H9 (cell line): Measurements from ENCODE around the gene ALAD. TPM values are rescaled to one million over a fixed set of nuclear protein-coding genes. Genes with fewer than 3 reads are reported as not detected.

Experiments used
- DNase-seq: peaks from one replicate; pipeline ENCODE4 v3.0.0-alpha.2; 2017
- H2AFZ ChIP-seq: one replicate; pipeline ENCODE4 v1.6.1; 2013; ENCODE audit warnings: mild to moderate bottlenecking, low read length, control low read depth, moderate library complexity
- H2AK5ac ChIP-seq: 2 replicates; pipeline ENCODE4 v1.6.1; 2013; ENCODE audit warnings: low read length, control low read depth, mixed read lengths; ENCODE audit not compliant: insufficient read length
- H2BK120ac ChIP-seq: one replicate; pipeline ENCODE4 v1.6.1; 2013; ENCODE audit warnings: low read depth, mild to moderate bottlenecking, low read length, control low read depth, inconsistent platforms; ENCODE audit not compliant: poor library complexity, severe bottlenecking
- H2BK12ac ChIP-seq: 2 replicates; pipeline ENCODE4 v1.6.1; 2013; ENCODE audit warnings: low read length, control low read depth, mixed read lengths, low read depth; ENCODE audit not compliant: insufficient read length
- H2BK15ac ChIP-seq: 2 replicates; pipeline ENCODE4 v1.6.1; 2013; ENCODE audit warnings: low read depth, low read length, control low read depth
- H2BK20ac ChIP-seq: one replicate; pipeline ENCODE4 v1.6.1; 2013; ENCODE audit warnings: low read depth, mild to moderate bottlenecking, low read length, control low read depth, inconsistent platforms; ENCODE audit not compliant: poor library complexity, severe bottlenecking
- H2BK5ac ChIP-seq: 2 replicates; pipeline ENCODE4 v1.6.1; 2013; ENCODE audit warnings: low read length, control low read depth, mixed read lengths; ENCODE audit not compliant: insufficient read length
- H3K14ac ChIP-seq: 2 replicates; pipeline ENCODE4 v1.6.1; 2013; ENCODE audit warnings: low read length, control low read depth; ENCODE audit not compliant: insufficient read depth
- H3K18ac ChIP-seq: 2 replicates; pipeline ENCODE4 v1.6.1; 2013; ENCODE audit warnings: low read depth, mild to moderate bottlenecking, mixed read lengths, low read length, control low read depth; ENCODE audit not compliant: insufficient read length
- H3K23ac ChIP-seq: 2 replicates; pipeline ENCODE4 v1.6.1; 2013; ENCODE audit warnings: low read length, control low read depth, mixed read lengths, low read depth; ENCODE audit not compliant: insufficient read length
- H3K23me2 ChIP-seq: 2 replicates; pipeline ENCODE4 v1.6.1; 2013; ENCODE audit warnings: low read depth, mild to moderate bottlenecking, mixed read lengths, low read length, control low read depth; ENCODE audit not compliant: insufficient read length, poor library complexity, severe bottlenecking
- H3K27ac ChIP-seq: 2 replicates; pipeline ENCODE4 v1.5.1; 2013; ENCODE audit warnings: low read length, control low read depth, mixed read lengths, low read depth; ENCODE audit not compliant: insufficient read length
- H3K27me3 ChIP-seq: 2 replicates; pipeline ENCODE4 v1.6.1; 2013; ENCODE audit warnings: low read length, control low read depth, inconsistent platforms; ENCODE audit not compliant: insufficient read depth
- H3K4ac ChIP-seq: 2 replicates; pipeline ENCODE4 v1.6.1; 2013; ENCODE audit warnings: low read depth, mild to moderate bottlenecking, control low read depth, inconsistent platforms, low read length, moderate library complexity
- H3K4me1 ChIP-seq: 2 replicates; pipeline ENCODE4 v1.6.1; 2013; ENCODE audit warnings: low read length, control low read depth, inconsistent platforms; ENCODE audit not compliant: insufficient read depth
- H3K4me2 ChIP-seq: 2 replicates; pipeline ENCODE4 v1.6.1; 2013; ENCODE audit warnings: low read length, control low read depth, mixed read lengths; ENCODE audit not compliant: insufficient read length, insufficient read depth
- H3K56ac ChIP-seq: 2 replicates; pipeline ENCODE4 v1.6.1; 2013; ENCODE audit warnings: low read depth, mild to moderate bottlenecking, mixed read lengths, low read length, control low read depth; ENCODE audit not compliant: insufficient read length
- H3K79me1 ChIP-seq: 2 replicates; pipeline ENCODE4 v1.6.1; 2013; ENCODE audit warnings: low read depth, mild to moderate bottlenecking, moderate library complexity, low read length, control low read depth, inconsistent platforms; ENCODE audit not compliant: insufficient read depth, poor library complexity, severe bottlenecking
- H3K79me2 ChIP-seq: 2 replicates; pipeline ENCODE4 v1.6.1; 2013; ENCODE audit warnings: low read length, control low read depth, inconsistent platforms; ENCODE audit not compliant: insufficient read depth
- H3K9ac ChIP-seq: 2 replicates; pipeline ENCODE4 v1.6.1; 2013; ENCODE audit warnings: low read length, control low read depth, mixed read lengths; ENCODE audit not compliant: insufficient read length; ENCODE audit errors: extremely low read depth
- H3K9me3 ChIP-seq: one replicate; pipeline ENCODE4 v1.6.1; 2013; ENCODE audit warnings: low read depth, low read length, inconsistent platforms; ENCODE audit not compliant: control insufficient read depth
- H3T11ph ChIP-seq: one replicate; pipeline ENCODE4 v1.6.1; 2013; ENCODE audit warnings: mild to moderate bottlenecking, low read length, control low read depth, inconsistent platforms
- H4K20me1 ChIP-seq: one replicate; pipeline ENCODE4 v1.6.1; 2013; ENCODE audit not compliant: control insufficient read depth, insufficient read length, insufficient read depth
- H4K5ac ChIP-seq: 2 replicates; pipeline ENCODE4 v1.6.1; 2013; ENCODE audit warnings: low read depth, mild to moderate bottlenecking, mixed read lengths, low read length, control low read depth; ENCODE audit not compliant: insufficient read length
- H4K8ac ChIP-seq: replicated peaks from 2 replicates; pipeline ENCODE4 v1.6.1; 2013; ENCODE audit warnings: low read length, control low read depth, mixed read lengths, low read depth; ENCODE audit not compliant: insufficient read length
- H4K91ac ChIP-seq: 2 replicates; pipeline ENCODE4 v1.6.1; 2013; ENCODE audit warnings: low read depth, mild to moderate bottlenecking, moderate library complexity, mixed read lengths, low read length, control low read depth; ENCODE audit not compliant: insufficient read length
- H3K27ac Mint-ChIP-seq, 3 experiments: 2 replicates in 2 of 3; 3 replicates in 1 of 3; pipeline ENCODE4 v1.8.0; 2020 to 2021; ENCODE audit warnings: mixed read lengths in 3 of 3, mild to moderate bottlenecking in 1 of 3, moderate library complexity in 1 of 3
- H3K27me3 Mint-ChIP-seq: 2 replicates; pipeline ENCODE4 v1.8.0; 2021; ENCODE audit warnings: low read depth, mild to moderate bottlenecking, moderate library complexity, mixed read lengths
- H3K36me3 Mint-ChIP-seq, 3 experiments: 2 replicates in 2 of 3; 3 replicates in 1 of 3; pipeline ENCODE4 v1.8.0; 2020 to 2021; ENCODE audit warnings: low read depth in 3 of 3, mixed read lengths in 3 of 3; ENCODE audit not compliant: insufficient read depth in 1 of 3
- H3K4me1 Mint-ChIP-seq, 2 experiments: 2 replicates each; pipeline ENCODE4 v1.8.0; 2020; ENCODE audit warnings: mixed read lengths in 2 of 2
- H3K4me3 Mint-ChIP-seq, 2 experiments: 2 replicates in 1 of 2; 3 replicates in 1 of 2; pipeline ENCODE4 v1.8.0; 2020 to 2021; ENCODE audit warnings: mild to moderate bottlenecking in 2 of 2, mixed read lengths in 2 of 2, moderate library complexity in 1 of 2
- H3K9me3 Mint-ChIP-seq, 2 experiments: 2 replicates in 1 of 2; 3 replicates in 1 of 2; pipeline ENCODE4 v1.8.0; 2020; ENCODE audit warnings: mild to moderate bottlenecking in 2 of 2, mixed read lengths in 2 of 2, moderate library complexity in 1 of 2
- WGBS: extraction: QIAGEN DNeasy Blood & Tissue Kit; methylation state at CpG from one replicate; pipeline ENCODE4 v1.1.7; 2013; ENCODE audit warnings: missing lambda C conversion rate, low lambda C conversion rate, mixed read lengths; ENCODE audit not compliant: insufficient read length; ENCODE audit errors: extremely low coverage; 5-methylcytosine and 5-hydroxymethylcytosine counted together
- total RNA-seq: library from RNA; stranded (reverse); gene quantifications from 2 replicates; pipeline ENCODE4 v1.2.1, GENCODE V29; 2021
- TF ChIP-seq, protein P1 (sequence below): fragments of 200-600 bp; sonication (generic); conservative IDR thresholded peaks from 3 replicates; pipeline ENCODE4 v1.8.0; 2021; ENCODE audit warnings: antibody characterized with exemption, mild to moderate bottlenecking

The ALAD gene
- total RNA-seq, 1 experiment from 2014 or later = 13.2 TPM

DNA sequence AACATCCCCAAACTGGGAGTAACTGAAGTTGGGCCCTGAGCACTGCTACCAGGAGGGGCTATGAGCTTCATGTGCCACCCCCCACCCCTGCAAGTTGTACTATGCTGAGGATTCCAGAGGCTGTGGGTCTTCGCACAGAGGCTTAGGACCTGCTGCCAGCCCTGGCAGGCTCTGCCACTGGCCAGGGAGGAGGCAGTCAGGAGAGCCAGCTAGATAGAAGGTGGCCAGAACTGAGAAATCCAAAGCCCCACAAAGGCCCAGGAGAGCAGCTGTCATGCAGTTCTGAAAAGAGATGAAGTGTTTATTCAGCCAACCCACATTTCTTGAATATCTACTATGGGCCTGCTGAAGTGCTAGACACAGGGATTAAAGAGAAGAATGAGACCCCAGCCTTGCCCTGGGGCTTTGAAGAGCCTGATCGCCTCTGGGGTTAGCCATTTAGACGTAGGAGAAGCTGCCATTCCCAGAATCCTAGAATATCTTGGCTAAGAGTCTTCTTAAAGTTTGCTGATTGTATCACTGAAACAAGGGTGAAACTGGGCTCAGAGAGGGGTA is 1.4 kb downstream of the ALAD start:
- Histone ChIP-seq H4K91ac (no peak overlapping the region), H2BK5ac (no peak overlapping the region), H2AFZ (no peak overlapping the region), H3K23me2 (no peaks in the 10 kb centered on the region), H3T11ph (no peak overlapping the region), H3K79me2 (no peaks in the 10 kb centered on the region), H3K9me3 (no peaks in the 10 kb centered on the region), H3K4me1 (no peaks in the 10 kb centered on the region), H3K14ac (no peak overlapping the region), H2BK120ac (no peak overlapping the region), H3K79me1 (no peaks in the 10 kb centered on the region), H4K20me1 (no peaks in the 10 kb centered on the region), H4K5ac (no peak overlapping the region), H2AK5ac (no peak overlapping the region), H2BK20ac (no peak overlapping the region), H4K8ac (no peak overlapping the region), H3K27ac (no peak overlapping the region), H3K4me2 (no peak overlapping the region), H3K18ac (no peak overlapping the region), H3K23ac (no peak overlapping the region), H3K9ac (no peak overlapping the region), H3K56ac (no peak overlapping the region), H3K4ac (no peak overlapping the region), H3K27me3 (no peaks in the 10 kb centered on the region), H2BK15ac (no peak overlapping the region), H2BK12ac (no peak overlapping the region)
- Mint-ChIP-seq H3K4me1 (peaks cover 6 to 11% of the 10 kb centered on the region in 2 experiments), H3K9me3 (no peaks in the 10 kb centered on the region), H3K27me3 (no peaks in the 10 kb centered on the region; the same call in none of the 2 replicates), H3K36me3 (peaks cover 0 to 3% (median 0%) of the 10 kb centered on the region in 3 experiments; a peak in 3 of 7 replicates), H3K4me3 (peak overlapping the region; percentile 88 to 94), H3K27ac (no peak overlapping the region)
- TF ChIP-seq, protein P1, sequence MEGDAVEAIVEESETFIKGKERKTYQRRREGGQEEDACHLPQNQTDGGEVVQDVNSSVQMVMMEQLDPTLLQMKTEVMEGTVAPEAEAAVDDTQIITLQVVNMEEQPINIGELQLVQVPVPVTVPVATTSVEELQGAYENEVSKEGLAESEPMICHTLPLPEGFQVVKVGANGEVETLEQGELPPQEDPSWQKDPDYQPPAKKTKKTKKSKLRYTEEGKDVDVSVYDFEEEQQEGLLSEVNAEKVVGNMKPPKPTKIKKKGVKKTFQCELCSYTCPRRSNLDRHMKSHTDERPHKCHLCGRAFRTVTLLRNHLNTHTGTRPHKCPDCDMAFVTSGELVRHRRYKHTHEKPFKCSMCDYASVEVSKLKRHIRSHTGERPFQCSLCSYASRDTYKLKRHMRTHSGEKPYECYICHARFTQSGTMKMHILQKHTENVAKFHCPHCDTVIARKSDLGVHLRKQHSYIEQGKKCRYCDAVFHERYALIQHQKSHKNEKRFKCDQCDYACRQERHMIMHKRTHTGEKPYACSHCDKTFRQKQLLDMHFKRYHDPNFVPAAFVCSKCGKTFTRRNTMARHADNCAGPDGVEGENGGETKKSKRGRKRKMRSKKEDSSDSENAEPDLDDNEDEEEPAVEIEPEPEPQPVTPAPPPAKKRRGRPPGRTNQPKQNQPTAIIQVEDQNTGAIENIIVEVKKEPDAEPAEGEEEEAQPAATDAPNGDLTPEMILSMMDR = no peak
- WGBS = no CpG with 5 or more reads among the region's 3 CpGs
- no peak for DNase-seq
